GM21360 (cell line): ENCODE results near the gene PRR18.

Experiments used
- ATAC-seq: cut with Tn5 transposase; IDR thresholded peaks from one replicate; pipeline ENCODE4 v1.9.1; 2021; ENCODE audit warnings: mild to moderate bottlenecking, moderate library complexity; ENCODE audit not compliant: unreplicated experiment

PRR18 gene

DNA sequence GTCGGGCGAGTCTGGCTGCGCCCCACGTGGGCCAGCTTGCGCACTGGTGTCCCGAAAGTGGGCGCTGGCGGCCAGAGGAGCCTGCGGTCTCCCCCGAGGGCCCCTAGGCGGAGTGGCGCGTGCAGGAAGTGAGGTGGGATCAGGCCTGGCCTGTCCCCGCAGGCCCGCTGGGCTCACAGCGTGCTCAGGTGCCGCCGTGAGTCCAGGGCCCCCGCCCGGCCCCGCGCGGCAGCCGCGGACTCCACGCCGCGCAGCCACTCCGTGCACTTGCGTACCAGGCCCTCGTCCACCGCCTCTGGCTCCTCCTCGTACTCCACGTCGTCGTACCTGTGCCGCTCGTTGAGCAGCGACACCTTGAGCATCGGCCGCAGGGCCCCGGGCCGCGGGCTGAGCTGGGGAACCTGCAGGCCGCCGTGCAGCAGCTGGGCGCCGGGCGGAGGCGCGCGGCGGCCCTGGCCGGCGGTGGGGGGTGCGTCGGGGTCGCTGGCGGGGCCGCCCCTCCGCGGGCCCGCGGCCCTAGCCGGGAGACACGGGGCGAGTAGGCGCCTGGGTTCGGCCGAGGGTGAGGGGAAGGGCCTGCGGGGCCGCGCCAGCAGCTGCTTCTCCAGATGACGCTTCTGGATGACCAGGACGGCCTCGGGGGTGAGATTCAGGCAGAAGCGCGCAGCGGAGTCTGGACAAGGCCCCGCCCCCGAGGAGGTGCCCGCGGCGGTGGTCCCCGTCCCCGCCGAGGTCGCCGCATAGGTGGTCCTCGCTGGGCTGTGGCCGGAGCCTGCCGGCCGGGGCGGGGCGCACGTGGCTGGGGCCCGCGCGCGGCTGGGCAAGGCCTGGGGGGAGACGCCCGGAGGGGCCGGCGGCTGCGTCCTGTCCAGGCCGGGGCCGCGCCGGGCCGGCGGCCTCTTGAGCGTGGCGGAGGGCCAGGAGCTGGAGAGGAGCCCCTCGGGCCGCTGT lies 835 bp downstream of the PRR18 start:
- peak; percentile 25 for ATAC-seq

DNA sequence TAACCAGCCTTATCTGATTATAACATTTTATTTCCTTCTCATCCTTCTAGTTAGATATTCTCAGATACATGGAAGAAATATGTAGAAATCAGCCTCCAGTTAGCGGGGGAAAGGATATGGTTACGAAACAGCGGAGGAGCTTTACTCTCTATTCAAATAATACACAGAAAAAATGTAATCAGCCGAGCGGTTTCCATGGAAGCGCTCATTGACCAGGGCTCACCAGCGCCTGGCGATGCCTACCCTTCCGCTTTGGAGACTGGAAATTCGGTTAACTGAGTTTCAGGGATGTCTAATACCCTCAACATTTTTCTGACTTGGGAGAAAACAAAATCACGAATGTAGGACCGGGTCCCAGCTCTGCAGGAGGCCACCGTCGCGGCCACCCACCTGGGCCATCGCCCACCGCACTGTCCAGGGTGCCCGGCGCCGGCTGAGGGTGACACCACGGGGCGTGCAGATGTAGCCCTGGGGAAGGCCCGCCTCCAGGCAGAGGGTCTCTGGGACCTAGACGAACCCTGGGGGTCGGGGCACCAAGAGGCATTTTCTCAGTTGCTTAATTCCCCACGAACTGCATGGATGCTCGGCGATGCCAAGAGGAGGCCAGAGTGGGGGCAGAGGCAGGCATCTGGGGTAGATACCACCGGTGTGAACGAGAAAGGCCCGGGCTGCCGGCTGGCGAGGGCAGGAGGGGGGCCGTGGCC lies 1.7 kb downstream of the PRR18 start:
- ATAC-seq: no peak

DNA sequence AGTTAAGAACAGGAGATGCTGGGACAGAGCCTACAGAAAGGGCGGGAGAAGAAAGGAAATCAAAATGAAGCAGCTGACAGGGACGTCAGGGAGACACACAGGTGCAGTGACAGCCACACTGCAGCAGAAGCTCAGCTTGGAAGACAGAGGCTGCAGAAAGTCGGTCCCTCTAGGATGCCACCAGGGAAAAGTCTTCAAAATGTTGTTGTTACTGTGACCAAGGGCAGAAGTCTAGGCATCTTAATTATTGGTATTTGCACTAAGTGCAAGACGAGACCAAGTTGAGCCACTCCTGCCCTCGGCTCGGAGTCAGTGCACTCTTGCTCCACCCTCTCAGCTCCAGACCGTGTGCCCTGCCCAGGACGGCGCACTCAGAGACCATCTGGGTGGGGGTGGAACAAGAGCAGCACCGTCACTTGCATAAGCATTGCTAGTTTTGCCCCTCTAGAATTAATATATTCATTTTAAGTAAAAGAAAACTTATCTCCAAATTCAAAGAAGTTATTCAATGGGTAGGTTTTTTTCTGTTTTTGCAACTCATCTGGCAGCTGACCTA lies 2.6 kb downstream of the PRR18 start:
- no peak for ATAC-seq

DNA sequence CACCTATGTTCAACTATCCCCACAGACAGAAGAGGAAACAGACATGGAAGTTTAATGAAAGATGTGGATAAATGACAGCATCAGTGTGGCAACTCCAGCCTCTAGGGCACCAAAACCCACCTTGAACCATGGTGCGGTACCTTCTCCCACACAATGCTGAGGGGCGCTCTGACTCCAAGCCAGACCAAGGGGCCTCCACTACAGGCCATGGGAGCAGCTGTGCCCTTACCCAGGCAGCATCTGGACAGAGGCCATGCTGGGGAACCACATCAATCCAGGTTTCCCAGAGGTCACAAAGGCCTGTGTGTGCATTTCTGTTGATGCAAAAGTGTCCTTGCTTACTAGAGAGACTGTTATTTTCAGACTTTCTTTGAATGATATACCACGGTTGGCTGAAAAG lies 4.1 kb downstream of the PRR18 start:
- ATAC-seq: no peak

DNA sequence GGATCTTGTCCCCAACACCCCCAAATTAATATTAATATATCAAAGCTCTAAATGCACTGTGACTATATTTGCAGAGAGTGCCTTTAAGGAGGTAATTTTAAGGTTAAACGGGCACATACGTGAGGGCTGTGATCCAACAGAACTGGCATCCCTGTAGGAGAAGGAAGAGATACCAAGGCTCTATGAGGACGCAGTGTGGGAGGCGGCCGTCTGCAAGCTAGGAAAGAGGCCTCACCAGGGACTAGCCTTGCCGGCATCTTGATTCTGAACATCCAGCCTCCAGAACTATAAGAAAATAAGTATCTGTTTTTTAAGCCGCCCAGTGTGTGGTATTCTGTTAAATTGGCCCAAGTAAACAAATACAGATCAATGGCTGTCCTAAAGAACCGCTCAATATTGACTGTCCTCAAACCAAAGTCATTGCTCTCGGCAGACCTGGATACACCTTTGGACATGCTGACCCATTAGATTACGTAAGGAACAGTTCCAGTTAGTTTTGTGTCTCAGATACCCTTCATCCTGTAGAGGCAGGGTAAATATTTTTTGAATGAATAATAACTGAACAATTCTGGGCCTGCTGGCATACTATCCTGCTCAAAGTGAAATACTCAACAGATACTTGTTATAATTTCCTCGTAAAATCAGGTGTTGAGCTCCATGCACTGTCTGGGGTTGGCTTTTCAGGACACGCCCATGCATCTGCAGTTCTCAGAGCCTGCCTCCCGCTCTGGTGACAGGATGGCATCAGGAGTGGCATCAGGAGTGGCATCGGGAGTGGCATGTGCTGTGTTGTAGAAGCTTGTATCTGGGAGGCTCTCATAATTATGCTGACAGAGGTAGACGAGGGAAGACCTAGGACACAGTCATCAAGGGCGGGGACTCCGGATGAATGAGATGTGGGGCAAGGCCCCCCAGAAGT lies 6.3 kb downstream of the PRR18 start:
- no peak for ATAC-seq

DNA sequence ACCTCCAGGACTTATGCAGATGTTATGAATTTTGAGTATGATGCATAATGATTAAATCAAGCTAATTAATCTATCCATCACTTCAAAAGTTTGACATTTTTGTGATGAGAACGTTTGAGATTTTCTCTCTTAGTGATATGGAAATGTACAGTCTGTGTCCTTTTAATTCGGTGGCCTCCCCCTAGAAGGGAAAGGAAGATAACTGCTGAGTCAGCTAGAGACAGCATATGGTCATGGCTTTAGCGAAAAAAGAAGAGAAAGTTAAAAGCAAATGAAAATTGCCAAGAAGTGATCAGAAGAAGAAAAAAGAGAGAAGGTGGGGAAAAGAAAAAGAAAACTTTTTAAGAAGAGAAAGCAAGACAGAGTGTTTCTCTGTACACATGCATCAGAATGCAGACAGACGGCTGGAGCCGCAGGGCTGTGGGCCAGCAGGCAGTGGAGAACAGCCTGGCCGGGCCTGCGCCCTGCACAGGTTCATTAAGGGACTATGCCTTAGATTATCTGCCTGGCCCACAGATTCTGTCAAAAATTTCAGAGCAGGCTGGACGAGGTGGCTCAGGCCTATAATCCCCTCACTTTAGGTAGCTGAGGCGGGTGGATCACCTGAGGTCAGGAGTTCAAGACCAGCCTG lies 7.7 kb downstream of the PRR18 start:
- no peak for ATAC-seq

DNA sequence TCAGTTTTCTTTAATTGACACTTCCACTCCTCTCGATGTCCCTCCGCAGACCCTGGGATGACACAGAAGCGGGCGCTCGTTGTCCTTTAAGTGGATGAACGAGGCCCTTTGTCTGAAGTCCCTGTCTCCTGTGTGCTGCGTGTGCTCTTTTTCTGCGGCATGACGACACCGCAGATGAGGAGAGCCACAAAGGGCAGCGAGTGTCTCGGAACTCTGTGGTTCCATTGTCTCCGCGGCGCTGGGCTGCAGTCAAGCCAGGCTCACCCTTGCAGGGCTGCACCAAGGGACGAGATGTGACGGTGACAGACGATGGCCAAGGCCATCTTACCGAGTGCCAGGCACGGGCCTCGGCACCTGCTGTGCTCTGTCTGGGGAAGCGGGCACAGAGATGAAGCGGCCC lies 10.6 kb downstream of the PRR18 start:
- no peak for ATAC-seq

DNA sequence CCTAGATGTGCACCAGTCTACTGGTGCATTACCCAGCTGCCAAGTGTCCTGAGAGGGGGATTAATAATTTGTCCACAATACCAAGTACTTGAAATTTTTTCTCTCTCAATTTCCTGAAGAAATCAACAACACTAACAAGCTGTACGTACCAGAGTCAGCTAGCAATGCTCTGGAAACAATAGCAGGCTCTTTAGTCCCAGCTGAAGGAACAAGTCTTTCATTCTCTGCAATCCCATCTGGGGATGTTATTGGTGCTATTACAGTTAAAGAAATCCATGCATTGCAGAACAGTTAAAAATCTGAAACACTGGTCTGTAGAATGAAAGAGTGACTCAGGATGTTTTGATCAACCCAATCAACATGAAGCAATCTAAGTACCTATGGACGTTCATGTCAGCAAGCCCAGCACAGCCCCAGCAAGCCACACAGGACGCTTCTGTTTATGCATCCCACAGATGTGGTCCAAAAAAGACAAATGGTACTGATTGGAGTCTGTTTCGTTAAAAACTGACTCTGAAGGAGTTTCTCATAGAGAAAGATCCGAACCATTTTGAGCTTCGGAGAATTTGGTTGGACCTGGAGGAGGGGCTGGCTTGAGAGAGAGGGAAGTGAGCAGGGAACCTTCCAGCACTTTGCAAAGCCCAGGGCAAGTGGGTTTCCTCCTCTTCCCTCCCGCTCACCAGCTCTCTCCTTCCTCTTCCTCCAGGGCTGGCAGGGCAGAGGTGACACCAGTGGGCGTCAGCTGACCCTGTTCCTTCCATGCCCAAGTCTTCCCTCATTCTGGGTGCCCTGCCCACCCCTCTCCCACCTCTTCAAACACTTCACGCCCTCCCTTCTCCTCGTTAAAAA lies 11.9 kb downstream of the PRR18 start:
- ATAC-seq: no peak

DNA sequence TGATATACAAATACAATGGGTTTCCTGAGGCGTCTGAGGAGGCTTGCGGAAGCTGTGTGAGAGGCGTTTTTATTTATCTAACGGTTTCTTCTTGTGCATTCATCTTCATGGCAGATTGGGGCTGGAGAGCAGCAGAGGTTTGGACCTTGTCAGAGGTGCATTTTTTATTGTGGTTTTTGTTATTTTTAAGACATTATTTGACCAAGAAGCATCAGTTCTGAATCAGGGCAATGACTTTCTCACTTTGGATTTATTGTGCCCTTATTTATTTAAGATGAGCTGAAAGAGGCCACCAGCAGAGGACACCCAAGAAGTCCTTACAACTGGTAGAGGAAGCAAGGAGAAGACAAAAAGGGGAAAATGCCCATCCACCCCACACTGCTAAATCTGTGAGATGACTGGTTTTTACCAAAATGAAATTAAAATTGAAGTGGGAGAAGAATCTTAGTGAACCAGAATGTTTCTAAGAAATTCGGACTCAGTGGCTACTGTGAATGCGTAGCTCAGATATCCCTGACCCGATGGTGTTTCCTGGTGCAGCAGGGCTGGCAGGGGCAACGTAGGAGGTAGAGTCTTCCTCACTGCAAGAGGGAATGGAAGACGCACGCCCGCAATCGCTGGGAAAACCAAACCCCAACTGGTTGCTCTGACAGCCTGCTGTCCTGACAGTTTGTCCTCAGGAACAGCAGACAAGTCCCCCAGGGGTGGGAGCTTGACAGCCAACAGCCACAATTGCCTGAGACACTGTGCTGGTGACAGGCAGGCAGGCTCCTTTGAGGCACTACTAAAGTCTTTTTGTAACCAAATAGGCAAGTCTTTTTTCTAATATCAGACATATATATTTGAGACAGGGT lies 14.2 kb downstream of the PRR18 start:
- no peak for ATAC-seq

DNA sequence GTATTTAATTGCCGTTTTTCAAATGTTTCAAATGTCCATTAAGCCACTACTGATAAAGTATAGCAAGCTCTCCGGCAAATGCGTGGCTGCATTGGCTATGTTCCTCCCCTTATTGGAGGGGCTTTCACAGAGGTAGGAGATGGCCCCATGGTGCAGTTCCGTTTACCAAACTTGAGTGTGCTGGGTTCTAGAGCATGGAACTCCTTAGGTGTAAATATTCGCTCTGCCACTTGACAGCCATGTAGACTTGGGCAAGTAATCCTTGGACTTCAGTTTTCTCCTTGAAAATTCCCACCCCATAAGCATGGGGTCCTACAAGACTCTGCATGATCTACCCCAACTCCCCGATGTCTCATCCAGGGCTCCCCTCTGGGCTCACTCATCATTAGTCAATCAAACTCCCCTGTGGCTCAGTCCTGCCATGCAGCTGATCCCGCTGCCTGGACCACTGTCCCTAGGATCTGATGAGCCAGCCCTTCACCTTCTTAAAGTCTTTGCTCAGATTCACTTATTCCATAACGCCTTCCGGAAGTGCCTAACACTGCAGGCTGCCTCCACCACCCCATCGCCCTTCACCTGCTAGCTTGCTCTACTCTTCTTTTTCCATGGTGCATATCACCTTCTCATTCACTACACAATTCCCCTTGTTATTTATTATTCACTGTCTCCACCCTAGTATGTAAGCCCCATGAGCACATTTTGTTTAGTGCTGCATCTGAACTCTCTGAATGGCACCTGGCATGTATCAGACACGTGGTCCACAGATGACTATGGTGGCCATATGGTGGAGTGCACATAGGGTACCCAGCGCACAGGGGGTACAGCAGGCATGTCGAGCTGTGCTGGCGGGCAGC lies 18.8 kb downstream of the PRR18 start:
- no peak for ATAC-seq

DNA sequence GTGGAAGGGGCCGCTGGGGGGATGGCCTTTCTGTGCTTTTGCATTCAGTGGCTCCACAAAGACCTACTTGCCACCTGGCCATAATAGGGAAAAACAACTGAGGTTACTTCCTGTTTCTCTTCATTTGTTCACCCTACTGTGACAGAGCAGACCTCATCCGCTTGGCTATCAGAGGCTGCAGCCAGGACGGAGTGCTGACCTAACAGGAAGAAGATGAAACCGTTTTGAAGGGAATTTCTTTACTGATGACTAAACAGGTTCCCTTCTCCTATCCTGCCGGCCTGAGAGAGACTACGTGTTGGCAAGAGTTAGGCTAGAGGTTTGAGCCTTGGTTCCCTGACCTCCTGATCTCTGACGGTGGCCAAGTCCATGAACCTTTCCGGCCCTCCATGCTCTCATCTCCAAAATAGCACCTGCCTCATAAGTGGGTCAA lies 21.3 kb downstream of the PRR18 start:
- ATAC-seq: peak; percentile 95

DNA sequence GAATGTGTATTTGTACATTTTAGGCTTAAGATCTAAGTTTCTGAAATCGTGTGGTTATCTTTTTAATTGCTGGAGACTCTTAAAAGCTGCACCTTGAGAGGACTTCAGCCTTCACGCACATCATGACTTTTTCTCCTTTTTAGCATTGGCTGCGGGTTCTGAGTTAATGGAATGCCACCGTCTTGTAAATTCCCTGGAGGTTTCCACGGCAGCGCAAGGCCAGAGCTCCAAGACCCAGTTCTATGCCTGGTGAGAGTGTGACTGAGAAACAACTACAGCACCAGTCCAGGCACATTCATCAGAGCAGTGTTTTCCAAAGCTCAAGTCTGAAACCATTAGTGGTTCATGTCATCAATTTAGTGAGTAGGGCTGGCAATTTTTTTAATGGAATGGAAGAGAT lies 23.0 kb downstream of the PRR18 start:
- ATAC-seq: no peak

DNA sequence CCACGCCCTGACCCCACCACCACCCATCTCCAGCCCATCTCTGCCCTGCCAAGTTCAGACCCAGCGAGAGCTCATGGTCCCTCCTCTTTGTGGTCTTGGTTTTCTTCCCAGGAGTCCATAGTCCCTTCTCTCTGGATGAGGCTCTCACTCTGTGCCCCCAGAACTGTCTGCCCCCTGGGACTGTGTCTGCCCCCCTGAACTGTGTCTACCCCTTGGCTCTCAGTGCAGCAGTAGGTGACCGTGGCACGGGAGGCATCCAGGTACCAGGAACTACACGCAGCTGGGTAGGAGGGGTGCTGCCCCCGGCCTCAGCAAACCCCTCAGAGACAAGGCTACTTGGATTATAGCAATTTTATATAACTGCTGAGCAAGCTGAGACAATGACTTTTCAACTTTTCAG lies 23.6 kb downstream of the PRR18 start:
- ATAC-seq: no peak

DNA sequence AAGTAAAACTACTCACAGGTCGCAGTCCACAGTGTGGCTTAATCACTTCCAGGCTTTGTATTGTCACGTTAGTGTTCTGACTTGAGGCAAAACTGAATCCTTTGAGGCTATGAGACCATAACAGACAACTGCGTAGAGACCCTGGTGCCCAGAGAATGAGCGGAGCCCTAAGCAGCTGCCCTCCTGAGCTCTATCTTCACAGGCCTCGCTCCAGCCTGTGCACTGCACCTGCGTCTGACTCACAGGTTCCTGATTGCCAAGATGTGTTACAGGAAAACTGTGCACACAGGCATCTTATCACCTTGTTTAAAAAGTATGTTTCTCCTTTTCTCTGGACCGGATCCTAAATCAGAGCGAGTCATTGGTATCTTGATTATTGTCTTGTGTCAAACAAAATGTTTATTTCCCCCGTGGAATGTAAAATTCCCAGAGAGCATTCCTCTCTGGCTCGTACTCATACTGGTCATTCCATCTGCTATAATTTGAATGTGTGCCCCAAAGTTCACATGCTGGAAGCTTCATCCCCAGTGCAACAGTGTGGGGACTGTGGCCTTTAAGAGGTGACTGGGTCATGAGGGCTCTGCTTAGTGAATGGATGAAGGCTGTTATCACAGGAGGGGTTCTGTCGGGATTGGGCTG lies 25.7 kb downstream of the PRR18 start:
- ATAC-seq: no peak

DNA sequence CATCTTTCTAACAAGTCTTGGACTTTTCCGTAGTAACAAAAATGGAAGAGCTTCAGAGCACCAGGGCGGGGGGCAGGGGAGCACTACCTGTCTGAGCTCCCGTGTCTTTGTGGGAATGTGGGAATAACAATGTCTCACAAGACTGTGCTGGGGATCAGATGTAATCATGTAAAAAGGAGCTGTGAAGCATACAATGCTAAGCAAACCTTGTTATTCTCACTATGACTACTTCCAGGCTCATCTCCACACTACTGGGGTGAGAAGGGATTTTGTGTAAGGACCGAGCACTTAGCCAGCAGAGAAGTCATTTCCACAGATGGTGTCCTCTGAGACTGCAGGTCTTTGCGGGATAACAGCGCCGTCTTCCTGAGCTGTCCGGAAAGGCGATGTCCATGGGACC lies 27.1 kb downstream of the PRR18 start:
- peak; percentile 54 for ATAC-seq

DNA sequence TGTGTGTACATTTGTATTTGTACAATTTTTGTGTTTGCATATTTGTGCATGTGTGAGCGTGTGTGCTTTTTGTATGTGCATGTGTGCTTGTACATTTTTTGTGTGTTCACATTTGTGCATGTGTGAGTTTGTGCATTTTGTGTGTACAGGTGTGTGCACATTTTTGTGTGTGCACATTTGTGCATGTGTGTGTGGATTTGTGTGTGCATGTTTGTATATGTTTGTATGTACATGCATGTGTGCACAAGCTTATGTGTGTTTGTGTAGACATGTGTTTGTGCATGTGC lies 28.9 kb downstream of the PRR18 start:
- no peak for ATAC-seq
